ENCODE results near the gene RASGRF1. TPM values are rescaled to one million over a fixed set of nuclear protein-coding genes. Genes with fewer than 3 reads are reported as not detected.

Gene RASGRF1
- polyA plus RNA-seq, 1 donor from 2014 or later, result 11.0 TPM

GRCh38 chr15:78914027-78914764 lies 176.4 kb downstream of the RASGRF1 start:
- no peaks in the 10 kb centered on the region for H3F3A ChIP-seq (ENCODE audit: insufficient read depth, low read length, poor library complexity, severe bottlenecking)
- H4K20me1 ChIP-seq (ENCODE audit: insufficient read depth), result peaks cover 7% of the 10 kb centered on the region
- no peaks in the 10 kb centered on the region for H3K9me3 ChIP-seq (ENCODE audit: low read length)
- no peaks in the 10 kb centered on the region for H3K36me3 ChIP-seq (ENCODE audit: insufficient read depth, low read length)
- no peak overlapping the region for H3K4me2 ChIP-seq (ENCODE audit: low read length)
- no peak overlapping the region for H3K27ac ChIP-seq (ENCODE audit: low read length)
- TF ChIP-seq RAD21 (conservative IDR thresholded peaks at IDR 0.05) (peak; percentile 14), SMC3 (conservative IDR thresholded peaks at IDR 0.05; ENCODE audit: poor library complexity) (peak; percentile 31), EP300 (conservative IDR thresholded peaks at IDR 0.05; ENCODE audit: poor library complexity, severe bottlenecking) (no peak)
- no peak overlapping the region for H2AFZ ChIP-seq (ENCODE audit: low read depth, low read length)
- H3K27me3 ChIP-seq (ENCODE audit: insufficient read depth, low read depth, low read length), result no peaks in the 10 kb centered on the region
- H3K9ac ChIP-seq (ENCODE audit: low read length), result no peak overlapping the region
- no peaks in the 10 kb centered on the region for H3K9me2 ChIP-seq (ENCODE audit: insufficient read depth, low read length)
- H3K79me2 ChIP-seq (replicated peaks; ENCODE audit: insufficient read depth, low read length), result no peaks in the 10 kb centered on the region
- no peak overlapping the region for H3K4me3 ChIP-seq (ENCODE audit: low read length)

- H3K4me2 ChIP-seq (ENCODE audit: low read length), result no peak overlapping the region
- H3K9me2 ChIP-seq (ENCODE audit: insufficient read depth, low read length), result no peaks in the 10 kb centered on the region
- TF ChIP-seq POLR2AphosphoS5 (IDR thresholded peaks at IDR 0.05), result no peak
- TF ChIP-seq EZH2 (IDR thresholded peaks at IDR 0.05; ENCODE audit: borderline replicate concordance, insufficient read depth, low read length, poor library complexity, severe bottlenecking), result no peak
- no peak for TF ChIP-seq TAF1 (IDR thresholded peaks at IDR 0.05; ENCODE audit: low read depth)
- TF ChIP-seq RAD21 (conservative IDR thresholded peaks at IDR 0.05), result no peak
- TF ChIP-seq REST (IDR thresholded peaks at IDR 0.05; ENCODE audit: borderline replicate concordance), result no peak
- TF ChIP-seq MXI1 (conservative IDR thresholded peaks at IDR 0.05; ENCODE audit: poor library complexity, severe bottlenecking), result no peak
- TF ChIP-seq CTCF (IDR thresholded peaks at IDR 0.05; ENCODE audit: poor library complexity, severe bottlenecking), result no peak
- TF ChIP-seq SMC3 (conservative IDR thresholded peaks at IDR 0.05; ENCODE audit: poor library complexity), result no peak
- no peak for TF ChIP-seq EP300 (conservative IDR thresholded peaks at IDR 0.05; ENCODE audit: poor library complexity, severe bottlenecking)
- H3K79me2 ChIP-seq (replicated peaks; ENCODE audit: insufficient read depth, low read length), result no peaks in the 10 kb centered on the region
- H3F3A ChIP-seq (ENCODE audit: insufficient read depth, low read length, poor library complexity, severe bottlenecking), result no peaks in the 10 kb centered on the region
- no peaks in the 10 kb centered on the region for H3K9me3 ChIP-seq (ENCODE audit: low read length)
- H3K9ac ChIP-seq (ENCODE audit: low read length), result no peak overlapping the region
- H3K36me3 ChIP-seq (ENCODE audit: insufficient read depth, low read length), result no peaks in the 10 kb centered on the region
- no peak overlapping the region for H3K4me3 ChIP-seq (ENCODE audit: low read length)
- no peaks in the 10 kb centered on the region for H3K27me3 ChIP-seq (ENCODE audit: insufficient read depth, low read depth, low read length)
- H2AFZ ChIP-seq (ENCODE audit: low read depth, low read length), result no peak overlapping the region
- H4K20me1 ChIP-seq (ENCODE audit: insufficient read depth), result peaks cover 7% of the 10 kb centered on the region
- H3K27ac ChIP-seq (ENCODE audit: low read length), result no peak overlapping the region
Measured at GRCh38 chr15:78913012-78913411, 177.6 kb downstream of the RASGRF1 start.

Data from neural cell (in vitro differentiated cells).